Calu3 (cell line): ENCODE results near the gene MAJIN. TPM values are rescaled to one million over a fixed set of nuclear protein-coding genes. Genes with fewer than 3 reads are reported as not detected.

Experiments
- BruUV-seq: library from RNA; stranded (reverse); fragments of 400-500 nt; replicated peaks from 2 replicates; lab custom pipeline; 2021; lab: Mats Ljungman, UMichigan
- CTCF ChIA-PET: fragments of 300-600 bp; sonication (Branson Sonifier 250); formaldehyde crosslinking; loops from one replicate; lab custom pipeline; 2022; ENCODE audit warnings: antibody characterized with exemption; lab: Charles Lee
- DNase-seq: peaks from one replicate; pipeline ENCODE4 v3.0.0; 2022
- H3K27ac Mint-ChIP-seq: one replicate; pipeline ENCODE4 v1.8.0; 2022; ENCODE audit warnings: mixed read lengths; ENCODE audit not compliant: unreplicated experiment
- H3K27me3 Mint-ChIP-seq: one replicate; pipeline ENCODE4 v1.8.0; 2022; ENCODE audit warnings: mixed read lengths; ENCODE audit not compliant: unreplicated experiment
- H3K36me3 Mint-ChIP-seq: one replicate; pipeline ENCODE4 v1.8.0; 2022; ENCODE audit warnings: mild to moderate bottlenecking, moderate library complexity, mixed read lengths; ENCODE audit not compliant: insufficient read depth, unreplicated experiment
- H3K4me1 Mint-ChIP-seq: one replicate; pipeline ENCODE4 v1.8.0; 2022; ENCODE audit warnings: mild to moderate bottlenecking, low read depth, mixed read lengths; ENCODE audit not compliant: unreplicated experiment
- H3K4me3 Mint-ChIP-seq: one replicate; pipeline ENCODE4 v1.8.0; 2022; ENCODE audit warnings: mild to moderate bottlenecking, low read depth, moderate library complexity, mixed read lengths; ENCODE audit not compliant: unreplicated experiment
- H3K9me3 Mint-ChIP-seq: one replicate; pipeline ENCODE4 v1.8.0; 2022; ENCODE audit warnings: low read depth, mixed read lengths; ENCODE audit not compliant: unreplicated experiment
- intact Hi-C: fragments of 100-400 bp; cut with micrococcal nuclease; formaldehyde crosslinking; loops from one replicate; pipeline ENCODE4 v1.10.0; 2022; ENCODE audit not compliant: unreplicated experiment
- total RNA-seq: library from RNA; stranded (reverse); gene quantifications from 2 replicates; pipeline ENCODE4 v1.2.3, GENCODE V29; 2022
- TF ChIP-seq, protein P1 (sequence below): fragments of 200-600 bp; IDR thresholded peaks from one replicate; pipeline ENCODE4 v1.8.0; 2022; ENCODE audit warnings: antibody characterized with exemption; ENCODE audit not compliant: unreplicated experiment

MAJIN gene
- total RNA-seq, 1 experiment from 2014 or later: not detected

DNA sequence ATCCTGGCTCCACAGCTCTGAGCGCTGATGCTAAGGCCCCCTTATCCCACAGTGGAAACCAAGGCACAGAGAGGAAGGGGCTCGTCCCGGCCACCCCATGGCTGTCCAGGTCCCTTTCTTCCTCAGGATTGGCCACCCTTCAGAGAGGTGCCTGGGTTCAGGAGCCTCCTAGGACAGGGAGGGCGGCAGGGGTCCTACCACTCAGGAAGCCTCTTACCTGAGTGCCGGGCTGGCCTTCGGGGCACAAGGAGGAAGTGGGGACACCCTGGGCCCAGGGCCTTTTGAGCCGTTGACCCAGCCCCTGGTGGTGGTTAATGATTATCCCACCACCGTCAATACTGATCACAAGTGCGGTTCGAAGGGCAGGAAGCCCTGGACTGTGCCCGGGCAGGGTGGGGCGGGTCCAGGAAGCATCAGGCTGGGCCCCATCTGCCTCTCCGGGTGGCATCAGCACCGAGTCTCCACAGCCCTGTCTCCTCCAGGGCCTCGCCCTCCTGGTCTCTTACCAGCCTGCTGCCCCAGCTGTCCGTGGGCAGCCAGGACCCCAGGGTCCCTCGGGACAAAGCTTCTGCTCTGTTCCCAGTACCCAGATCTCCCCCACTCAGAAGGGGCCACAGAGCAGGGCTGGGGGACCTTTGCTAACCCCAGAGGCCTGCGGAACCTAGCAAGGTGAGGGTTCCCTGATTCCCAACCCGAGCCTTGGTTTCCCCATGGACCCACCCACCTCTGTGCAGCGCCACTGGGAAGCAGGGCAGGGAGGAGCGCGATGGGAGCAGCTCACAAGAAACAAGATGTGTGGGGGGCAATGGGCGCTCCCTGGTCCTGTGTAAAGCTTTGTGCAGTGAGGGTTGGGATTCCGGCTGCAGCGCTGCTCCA, 78.5 kb downstream of the MAJIN start:
- DNase-seq: peak; percentile 81
- Mint-ChIP-seq H3K27me3 (no peaks in the 10 kb centered on the region), H3K4me3 (peak overlapping the region; percentile 80), H3K36me3 (peaks cover 65% of the 10 kb centered on the region), H3K9me3 (no peaks in the 10 kb centered on the region), H3K4me1 (peaks cover 38% of the 10 kb centered on the region), H3K27ac (peak overlapping the region; percentile 20)
- TF ChIP-seq, protein P1, sequence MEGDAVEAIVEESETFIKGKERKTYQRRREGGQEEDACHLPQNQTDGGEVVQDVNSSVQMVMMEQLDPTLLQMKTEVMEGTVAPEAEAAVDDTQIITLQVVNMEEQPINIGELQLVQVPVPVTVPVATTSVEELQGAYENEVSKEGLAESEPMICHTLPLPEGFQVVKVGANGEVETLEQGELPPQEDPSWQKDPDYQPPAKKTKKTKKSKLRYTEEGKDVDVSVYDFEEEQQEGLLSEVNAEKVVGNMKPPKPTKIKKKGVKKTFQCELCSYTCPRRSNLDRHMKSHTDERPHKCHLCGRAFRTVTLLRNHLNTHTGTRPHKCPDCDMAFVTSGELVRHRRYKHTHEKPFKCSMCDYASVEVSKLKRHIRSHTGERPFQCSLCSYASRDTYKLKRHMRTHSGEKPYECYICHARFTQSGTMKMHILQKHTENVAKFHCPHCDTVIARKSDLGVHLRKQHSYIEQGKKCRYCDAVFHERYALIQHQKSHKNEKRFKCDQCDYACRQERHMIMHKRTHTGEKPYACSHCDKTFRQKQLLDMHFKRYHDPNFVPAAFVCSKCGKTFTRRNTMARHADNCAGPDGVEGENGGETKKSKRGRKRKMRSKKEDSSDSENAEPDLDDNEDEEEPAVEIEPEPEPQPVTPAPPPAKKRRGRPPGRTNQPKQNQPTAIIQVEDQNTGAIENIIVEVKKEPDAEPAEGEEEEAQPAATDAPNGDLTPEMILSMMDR: no peak
- intact Hi-C loops: loop anchor here (2.0 kb wide), 1 partner anchor 39 kb away; no protein-coding TSS in a partner anchor
- CTCF ChIA-PET: interaction anchor here (1.0 to 3.5 kb wide), 4 partner anchors 24 to 84 kb away, joined by 3 to 25 read pairs (median 4); no protein-coding TSS in a partner anchor
- BruUV-seq: no TSS peak

- no peaks in the 10 kb centered on the region for H3K27me3 Mint-ChIP-seq
- TSS peak; percentile 54 for BruUV-seq
- peaks cover 70% of the 10 kb centered on the region for H3K36me3 Mint-ChIP-seq
- H3K9me3 Mint-ChIP-seq: no peaks in the 10 kb centered on the region
- TF ChIP-seq, protein P1: no peak
- H3K4me3 Mint-ChIP-seq: peak overlapping the region; percentile 80
- CTCF ChIA-PET: interaction anchor here (1.6 to 3.5 kb wide), 2 partner anchors 38 to 45 kb away, joined by 5 to 25 read pairs; no protein-coding TSS in a partner anchor
- intact Hi-C loops: no loop called here
- DNase-seq: no peak
- H3K4me1 Mint-ChIP-seq: peaks cover 44% of the 10 kb centered on the region
- no peak overlapping the region for H3K27ac Mint-ChIP-seq
Observed at GRCh38 chr11:64892838-64893193, 79.1 kb downstream of the MAJIN start.

- intact Hi-C loops: no loop called here
- Mint-ChIP-seq H3K9me3 (no peaks in the 10 kb centered on the region), H3K4me3 (peak overlapping the region; percentile 80), H3K4me1 (peaks cover 48% of the 10 kb centered on the region), H3K36me3 (peaks cover 74% of the 10 kb centered on the region), H3K27ac (peak overlapping the region; percentile 86), H3K27me3 (no peaks in the 10 kb centered on the region)
- no TSS peak for BruUV-seq
- TF ChIP-seq, protein P1: no peak
- DNase-seq: no peak
- CTCF ChIA-PET: interaction anchor here (0.6 to 3.5 kb wide), 3 partner anchors 13 to 45 kb away, joined by 5 to 25 read pairs (median 11); no protein-coding TSS in a partner anchor
Observed at GRCh38 chr11:64892411-64892831, 79.5 kb downstream of the MAJIN start.

DNA sequence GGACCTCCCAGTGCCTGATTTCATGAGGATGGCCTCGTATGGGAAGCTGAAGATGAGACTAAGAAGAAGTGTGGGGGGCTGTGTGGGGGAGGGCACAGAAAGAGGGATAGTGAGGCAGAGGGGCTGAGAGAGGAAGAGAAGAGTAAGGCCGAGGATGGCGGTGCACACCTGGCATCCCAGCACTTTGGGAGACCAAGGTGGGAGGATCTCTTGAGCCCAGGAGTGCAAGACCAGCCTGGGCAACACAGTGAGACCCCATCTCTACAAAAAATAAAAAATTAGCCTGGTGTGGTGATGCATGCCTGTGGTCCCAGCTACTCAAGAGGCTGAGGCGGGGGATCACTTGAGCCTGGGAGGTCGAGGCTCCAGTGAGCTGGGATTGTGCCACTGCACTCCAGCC, 80.0 kb downstream of the MAJIN start:
- intact Hi-C loops: no loop called here

More for the DNA sequence above, 80.0 kb downstream of the MAJIN start:
- peak overlapping the region; percentile 86 for H3K27ac Mint-ChIP-seq
- peaks cover 52% of the 10 kb centered on the region for H3K4me1 Mint-ChIP-seq
- TF ChIP-seq, protein P1: no peak
- H3K36me3 Mint-ChIP-seq: peaks cover 74% of the 10 kb centered on the region
- CTCF ChIA-PET: interaction anchor here (0.6 to 3.5 kb wide), 3 partner anchors 13 to 44 kb away, joined by 5 to 25 read pairs (median 11); no protein-coding TSS in a partner anchor
- H3K4me3 Mint-ChIP-seq: peak overlapping the region; percentile 80
- no peak for DNase-seq
- no peaks in the 10 kb centered on the region for H3K9me3 Mint-ChIP-seq
- BruUV-seq: no TSS peak
- H3K27me3 Mint-ChIP-seq: no peaks in the 10 kb centered on the region
